IPS DF 6.9 (cell line): ENCODE results near the gene MDFIC.

Experiments used
- DNase-seq: peaks from one replicate; pipeline ENCODE4 v3.0.0-alpha.2; 2013; ENCODE audit warnings: low read depth, low spot score
- H3K27ac ChIP-seq: one replicate; pipeline ENCODE4 v1.5.1; 2013; ENCODE audit warnings: low read length, control low read depth
- H3K27me3 ChIP-seq: 2 replicates; pipeline ENCODE4 v1.6.1; 2013; ENCODE audit warnings: mild to moderate bottlenecking, low read length; ENCODE audit not compliant: control insufficient read depth, insufficient read depth
- H3K36me3 ChIP-seq: 2 replicates; pipeline ENCODE4 v1.6.1; 2013; ENCODE audit warnings: low read length; ENCODE audit not compliant: control insufficient read depth, insufficient read depth
- H3K4me1 ChIP-seq: 2 replicates; pipeline ENCODE4 v1.6.1; 2013; ENCODE audit warnings: low read length; ENCODE audit not compliant: control insufficient read depth, insufficient read depth
- H3K4me3 ChIP-seq: 2 replicates; pipeline ENCODE4 v1.5.1; 2013; ENCODE audit warnings: mild to moderate bottlenecking, low read length
- H3K9me3 ChIP-seq: 2 replicates; pipeline ENCODE4 v1.6.1; 2013; ENCODE audit warnings: low read length, inconsistent platforms; ENCODE audit not compliant: control insufficient read depth, insufficient read depth
- WGBS: extraction: QIAGEN DNeasy Blood & Tissue Kit; methylation state at CpG from one replicate; pipeline ENCODE4 v1.1.7; 2013; ENCODE audit warnings: mixed read lengths, missing lambda C conversion rate; ENCODE audit not compliant: insufficient read length, insufficient coverage; 5-methylcytosine and 5-hydroxymethylcytosine counted together

Gene MDFIC

GRCh38 chr7:115010441-115010820 is 88.5 kb downstream of the MDFIC start:
- no peak overlapping the region for H3K4me3 ChIP-seq
- DNase-seq = no peak
- no peaks in the 10 kb centered on the region for H3K9me3 ChIP-seq
- no CpG with 5 or more reads among the region's 1 CpG for WGBS
- H3K27ac ChIP-seq = no peak overlapping the region
- H3K4me1 ChIP-seq = peaks cover 3% of the 10 kb centered on the region; the same call in 1 of the 2 replicates
- no peaks in the 10 kb centered on the region for H3K36me3 ChIP-seq
- H3K27me3 ChIP-seq = no peaks in the 10 kb centered on the region

GRCh38 chr7:115013886-115014285 is 92.0 kb downstream of the MDFIC start:
- Histone ChIP-seq H3K36me3 (no peaks in the 10 kb centered on the region), H3K27ac (no peak overlapping the region), H3K4me3 (no peak overlapping the region), H3K4me1 (no peaks in the 10 kb centered on the region), H3K9me3 (no peaks in the 10 kb centered on the region), H3K27me3 (no peaks in the 10 kb centered on the region)
- no CpG with 5 or more reads among the region's 3 CpGs for WGBS
- DNase-seq = no peak

- H3K27me3 ChIP-seq = no peaks in the 10 kb centered on the region
- WGBS = no CpG with 5 or more reads among the region's 1 CpG
- H3K27ac ChIP-seq = no peak overlapping the region
- no peaks in the 10 kb centered on the region for H3K4me1 ChIP-seq
- H3K4me3 ChIP-seq = no peak overlapping the region
- H3K9me3 ChIP-seq = no peaks in the 10 kb centered on the region
- no peaks in the 10 kb centered on the region for H3K36me3 ChIP-seq
- no peak for DNase-seq
Measured at GRCh38 chr7:115014794-115015193, 92.9 kb downstream of the MDFIC start.

- WGBS = no CpG with 5 or more reads among the region's 4 CpGs
- H3K9me3 ChIP-seq = no peaks in the 10 kb centered on the region
- no peak for DNase-seq
- no peaks in the 10 kb centered on the region for H3K36me3 ChIP-seq
- H3K27ac ChIP-seq = no peak overlapping the region
- H3K4me1 ChIP-seq = no peaks in the 10 kb centered on the region
- H3K4me3 ChIP-seq = no peak overlapping the region
- no peaks in the 10 kb centered on the region for H3K27me3 ChIP-seq
Measured at GRCh38 chr7:115015619-115016018, 93.7 kb downstream of the MDFIC start.

- H3K9me3 ChIP-seq = no peaks in the 10 kb centered on the region
- no peak overlapping the region for H3K27ac ChIP-seq
- no peaks in the 10 kb centered on the region for H3K27me3 ChIP-seq
- no peak for DNase-seq
- no peak overlapping the region for H3K4me3 ChIP-seq
- H3K4me1 ChIP-seq = no peaks in the 10 kb centered on the region
- no peaks in the 10 kb centered on the region for H3K36me3 ChIP-seq
- no CpG with 5 or more reads among the region's 4 CpGs for WGBS
Measured at GRCh38 chr7:115019882-115020605, 98.2 kb downstream of the MDFIC start.

- no peak overlapping the region for H3K4me3 ChIP-seq
- DNase-seq = no peak
- no peaks in the 10 kb centered on the region for H3K9me3 ChIP-seq
- WGBS = no CpG with 5 or more reads among the region's 6 CpGs
- H3K36me3 ChIP-seq = no peaks in the 10 kb centered on the region
- H3K27ac ChIP-seq = no peak overlapping the region
- H3K4me1 ChIP-seq = no peaks in the 10 kb centered on the region
- H3K27me3 ChIP-seq = no peaks in the 10 kb centered on the region
Measured at GRCh38 chr7:115023219-115023618, 101.3 kb downstream of the MDFIC start.

GRCh38 chr7:115024276-115024675 is 102.4 kb downstream of the MDFIC start:
- Histone ChIP-seq H3K27me3 (no peaks in the 10 kb centered on the region), H3K4me1 (no peaks in the 10 kb centered on the region), H3K27ac (no peak overlapping the region), H3K9me3 (no peaks in the 10 kb centered on the region), H3K4me3 (no peak overlapping the region), H3K36me3 (no peaks in the 10 kb centered on the region)
- DNase-seq = no peak
- WGBS = no CpG with 5 or more reads among the region's 3 CpGs

GRCh38 chr7:115032715-115033703 is 111.1 kb downstream of the MDFIC start:
- WGBS = no CpG with 5 or more reads among the region's 5 CpGs
- Histone ChIP-seq H3K4me1 (no peaks in the 10 kb centered on the region), H3K27me3 (no peaks in the 10 kb centered on the region), H3K27ac (no peak overlapping the region), H3K36me3 (no peaks in the 10 kb centered on the region), H3K4me3 (no peak overlapping the region), H3K9me3 (no peaks in the 10 kb centered on the region)
- DNase-seq = no peak

GRCh38 chr7:115033917-115034459 is 112.1 kb downstream of the MDFIC start:
- no peaks in the 10 kb centered on the region for H3K4me1 ChIP-seq
- no peak for DNase-seq
- no CpG with 5 or more reads among the region's 1 CpG for WGBS
- no peak overlapping the region for H3K4me3 ChIP-seq
- H3K36me3 ChIP-seq = no peaks in the 10 kb centered on the region
- no peak overlapping the region for H3K27ac ChIP-seq
- H3K9me3 ChIP-seq = no peaks in the 10 kb centered on the region
- no peaks in the 10 kb centered on the region for H3K27me3 ChIP-seq

- no CpG with 5 or more reads among the region's 2 CpGs for WGBS
- no peak for DNase-seq
Measured at GRCh38 chr7:115034515-115034914, 112.6 kb downstream of the MDFIC start.

More at GRCh38 chr7:115034515-115034914, 112.6 kb downstream of the MDFIC start:
- Histone ChIP-seq H3K4me3 (no peak overlapping the region), H3K36me3 (no peaks in the 10 kb centered on the region), H3K4me1 (no peaks in the 10 kb centered on the region), H3K9me3 (no peaks in the 10 kb centered on the region), H3K27ac (no peak overlapping the region), H3K27me3 (no peaks in the 10 kb centered on the region)
